Measurements from ENCODE around the gene LYRM4. TPM values are rescaled to one million over a fixed set of nuclear protein-coding genes. Genes with fewer than 3 reads are reported as not detected.

The LYRM4 gene
- total and polyA plus RNA-seq, 2 donors (not counting 1 experiment from before 2014, with no cell fraction given) = 14.5 to 31.9 TPM

DNA sequence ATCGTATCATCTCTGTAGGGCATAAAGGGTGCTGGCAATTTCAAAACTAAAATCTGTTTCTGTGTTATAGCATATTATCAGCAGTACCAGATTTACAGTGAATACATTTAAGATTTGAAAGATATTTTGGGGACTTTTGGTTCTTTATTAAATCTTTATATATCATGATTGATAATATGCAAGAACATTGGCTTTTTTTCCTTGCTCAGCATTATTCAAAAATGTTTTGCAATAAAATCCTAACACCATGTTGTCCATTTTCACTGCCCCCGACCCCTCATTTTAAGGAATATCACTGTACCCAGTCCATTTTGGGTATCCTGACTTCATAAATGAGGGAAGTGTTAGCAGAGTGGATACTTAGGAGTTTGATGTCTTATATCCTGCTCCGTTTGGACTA lies 16.8 kb upstream of the LYRM4 start:
- H3K27me3 ChIP-seq (ENCODE audit: control insufficient read depth, insufficient read depth, low read length) = no peaks in the 10 kb centered on the region
- H3K4me3 ChIP-seq (replicated peaks in 1 of 4; ENCODE audit: control extremely low read depth in 1 of 4, insufficient read depth in 1 of 4, low read depth in 3 of 4, low read length in 4 of 4) = no peak overlapping the region
- DNase-seq (ENCODE audit: low read depth in 2 of 2) = no peak
- H3K36me3 ChIP-seq (ENCODE audit: control insufficient read depth, insufficient read depth, low read length) = no peaks in the 10 kb centered on the region
- H3K9me3 ChIP-seq (ENCODE audit: control insufficient read depth, insufficient read depth, low read depth, low read length) = no peaks in the 10 kb centered on the region
- no peak overlapping the region for H3K4me2 ChIP-seq (ENCODE audit: extremely low read depth, insufficient read depth, low read length)
- no peak for TF ChIP-seq EZH2 (IDR thresholded peaks at IDR 0.05; ENCODE audit: low read length, missing control alignments)
- no peaks in the 10 kb centered on the region for H4K20me1 ChIP-seq (ENCODE audit: control insufficient read depth, extremely low read depth, insufficient read depth, low read length)
- H2AFZ ChIP-seq (ENCODE audit: low read length) = no peak overlapping the region
- no peak overlapping the region for H3K9ac ChIP-seq (ENCODE audit: insufficient read depth, low read length)
- H3K27ac ChIP-seq (ENCODE audit: insufficient read depth, low read length) = no peak overlapping the region
- H3K79me2 ChIP-seq (ENCODE audit: control insufficient read depth, insufficient read depth, low read length) = no peaks in the 10 kb centered on the region
- no peaks in the 10 kb centered on the region for H3K4me1 ChIP-seq (ENCODE audit: control insufficient read depth, extremely low read depth, insufficient read depth, low read length)

- DNase-seq (ENCODE audit: low read depth in 2 of 2) = no peak
- Histone ChIP-seq H3K27ac (ENCODE audit: insufficient read depth, low read length) (no peak overlapping the region), H3K4me3 (replicated peaks in 1 of 4; ENCODE audit: control extremely low read depth in 1 of 4, insufficient read depth in 1 of 4, low read depth in 3 of 4, low read length in 4 of 4) (no peak overlapping the region), H3K9me3 (ENCODE audit: control insufficient read depth, insufficient read depth, low read depth, low read length) (no peaks in the 10 kb centered on the region), H3K4me1 (ENCODE audit: control insufficient read depth, extremely low read depth, insufficient read depth, low read length) (no peaks in the 10 kb centered on the region), H3K79me2 (ENCODE audit: control insufficient read depth, insufficient read depth, low read length) (no peaks in the 10 kb centered on the region), H2AFZ (ENCODE audit: low read length) (no peak overlapping the region), H4K20me1 (ENCODE audit: control insufficient read depth, extremely low read depth, insufficient read depth, low read length) (no peaks in the 10 kb centered on the region), H3K9ac (ENCODE audit: insufficient read depth, low read length) (no peak overlapping the region), H3K36me3 (ENCODE audit: control insufficient read depth, insufficient read depth, low read length) (no peaks in the 10 kb centered on the region), H3K27me3 (ENCODE audit: control insufficient read depth, insufficient read depth, low read length) (no peaks in the 10 kb centered on the region), H3K4me2 (ENCODE audit: extremely low read depth, insufficient read depth, low read length) (no peak overlapping the region)
- TF ChIP-seq EZH2 (IDR thresholded peaks at IDR 0.05; ENCODE audit: low read length, missing control alignments) = no peak
- TF ChIP-seq, protein P1, sequence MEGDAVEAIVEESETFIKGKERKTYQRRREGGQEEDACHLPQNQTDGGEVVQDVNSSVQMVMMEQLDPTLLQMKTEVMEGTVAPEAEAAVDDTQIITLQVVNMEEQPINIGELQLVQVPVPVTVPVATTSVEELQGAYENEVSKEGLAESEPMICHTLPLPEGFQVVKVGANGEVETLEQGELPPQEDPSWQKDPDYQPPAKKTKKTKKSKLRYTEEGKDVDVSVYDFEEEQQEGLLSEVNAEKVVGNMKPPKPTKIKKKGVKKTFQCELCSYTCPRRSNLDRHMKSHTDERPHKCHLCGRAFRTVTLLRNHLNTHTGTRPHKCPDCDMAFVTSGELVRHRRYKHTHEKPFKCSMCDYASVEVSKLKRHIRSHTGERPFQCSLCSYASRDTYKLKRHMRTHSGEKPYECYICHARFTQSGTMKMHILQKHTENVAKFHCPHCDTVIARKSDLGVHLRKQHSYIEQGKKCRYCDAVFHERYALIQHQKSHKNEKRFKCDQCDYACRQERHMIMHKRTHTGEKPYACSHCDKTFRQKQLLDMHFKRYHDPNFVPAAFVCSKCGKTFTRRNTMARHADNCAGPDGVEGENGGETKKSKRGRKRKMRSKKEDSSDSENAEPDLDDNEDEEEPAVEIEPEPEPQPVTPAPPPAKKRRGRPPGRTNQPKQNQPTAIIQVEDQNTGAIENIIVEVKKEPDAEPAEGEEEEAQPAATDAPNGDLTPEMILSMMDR (conservative IDR thresholded peaks at IDR 0.05 in 1 of 2, IDR thresholded peaks at IDR 0.05 in 1 of 2; ENCODE audit: low read depth in 1 of 2, low read length in 2 of 2) = no peak
Observed at GRCh38 chr6:5276581-5276980, 15.8 kb upstream of the LYRM4 start.

DNA sequence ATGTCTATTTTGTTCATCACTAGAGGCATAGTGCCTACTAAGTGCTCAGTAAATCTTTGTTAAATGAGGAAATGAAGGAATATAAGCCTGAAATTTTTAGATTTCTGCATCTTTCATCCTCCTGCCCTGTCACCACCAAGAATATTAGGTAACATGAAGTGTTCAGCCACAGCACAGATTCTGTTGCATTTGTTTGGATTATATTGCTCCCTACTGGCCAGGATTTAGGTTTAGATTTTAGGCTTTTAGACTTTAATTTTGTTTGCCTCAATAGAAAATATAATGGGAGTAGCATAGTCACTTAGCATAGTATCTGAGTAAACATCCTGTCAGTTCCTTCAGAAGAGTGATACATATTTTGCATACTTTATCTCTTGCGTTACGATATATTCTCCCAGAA lies 14.7 kb upstream of the LYRM4 start:
- Histone ChIP-seq H3K4me3 (replicated peaks in 1 of 4; ENCODE audit: control extremely low read depth in 1 of 4, insufficient read depth in 1 of 4, low read depth in 3 of 4, low read length in 4 of 4) (no peak overlapping the region), H2AFZ (ENCODE audit: low read length) (no peak overlapping the region), H3K9me3 (ENCODE audit: control insufficient read depth, insufficient read depth, low read depth, low read length) (no peaks in the 10 kb centered on the region), H4K20me1 (ENCODE audit: control insufficient read depth, extremely low read depth, insufficient read depth, low read length) (no peaks in the 10 kb centered on the region), H3K27me3 (ENCODE audit: control insufficient read depth, insufficient read depth, low read length) (no peaks in the 10 kb centered on the region), H3K9ac (ENCODE audit: insufficient read depth, low read length) (no peak overlapping the region), H3K4me1 (ENCODE audit: control insufficient read depth, extremely low read depth, insufficient read depth, low read length) (no peaks in the 10 kb centered on the region), H3K27ac (ENCODE audit: insufficient read depth, low read length) (no peak overlapping the region), H3K36me3 (ENCODE audit: control insufficient read depth, insufficient read depth, low read length) (no peaks in the 10 kb centered on the region), H3K4me2 (ENCODE audit: extremely low read depth, insufficient read depth, low read length) (no peak overlapping the region), H3K79me2 (ENCODE audit: control insufficient read depth, insufficient read depth, low read length) (no peaks in the 10 kb centered on the region)
- peak in 1 of 2 donors; percentile 17 for DNase-seq (ENCODE audit: low read depth in 2 of 2)
- TF ChIP-seq, protein P1 (conservative IDR thresholded peaks at IDR 0.05 in 1 of 2, IDR thresholded peaks at IDR 0.05 in 1 of 2; ENCODE audit: low read depth in 1 of 2, low read length in 2 of 2) = no peak
- TF ChIP-seq EZH2 (IDR thresholded peaks at IDR 0.05; ENCODE audit: low read length, missing control alignments) = no peak
